ENCODE measurements around the gene GREB1. TPM values are rescaled to one million over a fixed set of nuclear protein-coding genes. Genes with fewer than 3 reads are reported as not detected.

GREB1 gene
- total and polyA plus RNA-seq, 2 of the 13 experiments (the other 11 are each of a cell fraction or from before 2014, with no cell fraction given): 31.3 to 61.2 TPM

GRCh38 chr2:11539317-11540147 is 5.7 kb downstream of the GREB1 start (continued):
- TF ChIP-seq MLXIP (CRISPR knock-in tag; IDR thresholded peaks at IDR 0.05; ENCODE audit: borderline replicate concordance): 0 out of 2 replicates have a peak, but pooled peaks have one; percentile 14
- no peak; the same call in 1 of the 2 replicates for TF ChIP-seq TRAFD1 (CRISPR knock-in tag; IDR thresholded peaks at IDR 0.05; ENCODE audit: borderline replicate concordance)
- no peak for TF ChIP-seq GRHL1 (CRISPR knock-in tag; conservative IDR thresholded peaks at IDR 0.05)
- TF ChIP-seq ZNF597 (CRISPR knock-in tag; IDR thresholded peaks at IDR 0.05): no peak
- peak; percentile 54; the same call in 1 of the 2 replicates for TF ChIP-seq ZNF546 (CRISPR knock-in tag; conservative IDR thresholded peaks at IDR 0.05)
- TF ChIP-seq AKAP8 (CRISPR knock-in tag; IDR thresholded peaks at IDR 0.05): no peak; the same call in 1 of the 2 replicates
- no peak for TF ChIP-seq ZNF879 (CRISPR knock-in tag; IDR thresholded peaks at IDR 0.05)
- TF ChIP-seq ZNF776 (CRISPR knock-in tag; IDR thresholded peaks at IDR 0.05): no peak
- peak; percentile 19; the same call in 1 of the 2 replicates for TF ChIP-seq NFYB (CRISPR knock-in tag; IDR thresholded peaks at IDR 0.05)
- no peak; the same call in 1 of the 2 replicates for TF ChIP-seq ZNF276 (CRISPR knock-in tag; IDR thresholded peaks at IDR 0.05; ENCODE audit: low read depth)
- 0 out of 2 replicates have a peak, but pooled peaks have one; percentile 59 for TF ChIP-seq MEF2D (CRISPR knock-in tag; IDR thresholded peaks at IDR 0.05)

Measured in HepG2 (cell line).